WTC11 (cell line): ENCODE measurements around the gene CNIH3. TPM values are rescaled to one million over a fixed set of nuclear protein-coding genes. Genes with fewer than 3 reads are reported as not detected.

Experiments
- ATAC-seq: fragments of 200-7000 bp; cut with Tn5 transposase; 2 replicates; pipeline ENCODE4 v1.10.0; 2021; ENCODE audit warnings: mild to moderate bottlenecking, moderate library complexity
- CTCF ChIA-PET: fragments of 300-600 bp; sonication (Branson Sonifier 250); formaldehyde crosslinking; loops from one replicate; lab custom pipeline; 2021; ENCODE audit warnings: antibody characterized with exemption; lab: Charles Lee
- POLR2A ChIA-PET: fragments of 350-600 bp; sonication (Branson Sonifier 250); formaldehyde crosslinking; loops from one replicate; lab custom pipeline; 2021; ENCODE audit warnings: antibody characterized with exemption; lab: Charles Lee
- DNase-seq: peaks from one replicate; pipeline ENCODE4 v3.0.0; 2021; ENCODE audit warnings: low spot score
- H3K27ac Mint-ChIP-seq: 2 replicates; pipeline ENCODE4 v1.8.0; 2021; ENCODE audit warnings: mixed read lengths
- H3K27me3 Mint-ChIP-seq: 2 replicates; pipeline ENCODE4 v1.8.0; 2021; ENCODE audit warnings: low read depth, mild to moderate bottlenecking, moderate library complexity, mixed read lengths
- H3K36me3 Mint-ChIP-seq: 2 replicates; pipeline ENCODE4 v1.8.0; 2021; ENCODE audit warnings: mixed read lengths
- H3K4me1 Mint-ChIP-seq: 2 replicates; pipeline ENCODE4 v1.8.0; 2022; ENCODE audit warnings: mixed read lengths
- H3K4me3 Mint-ChIP-seq: 2 replicates; pipeline ENCODE4 v1.8.0; 2021; ENCODE audit warnings: mild to moderate bottlenecking, moderate library complexity, mixed read lengths
- H3K9me3 Mint-ChIP-seq: 2 replicates; pipeline ENCODE4 v1.8.0; 2021; ENCODE audit warnings: mixed read lengths
- E2F5 ChIP-seq: sonication (generic); formaldehyde crosslinking; IDR thresholded peaks from 2 replicates; pipeline ENCODE4 v1.8.1; 2022; ENCODE audit warnings: mild to moderate bottlenecking, moderate library complexity, missing genetic modification reagents
- ELF4 ChIP-seq: sonication (generic); formaldehyde crosslinking; IDR thresholded peaks from 2 replicates; pipeline ENCODE4 v1.8.1; 2022; ENCODE audit warnings: low read depth, mild to moderate bottlenecking, moderate library complexity, missing genetic modification reagents
- ESRRA ChIP-seq: sonication (generic); formaldehyde crosslinking; IDR thresholded peaks from 2 replicates; pipeline ENCODE4 v1.8.1; 2022; ENCODE audit warnings: mild to moderate bottlenecking, missing genetic modification reagents, borderline replicate concordance
- FOXK1 ChIP-seq: sonication (generic); formaldehyde crosslinking; IDR thresholded peaks from 2 replicates; pipeline ENCODE4 v1.8.0; 2022; ENCODE audit warnings: mild to moderate bottlenecking, moderate library complexity, missing genetic modification reagents
- IRF1 ChIP-seq: sonication (generic); formaldehyde crosslinking; IDR thresholded peaks from 2 replicates; pipeline ENCODE4 v1.8.0; 2023; ENCODE audit warnings: missing genetic modification reagents
- IRF2 ChIP-seq: sonication (generic); formaldehyde crosslinking; IDR thresholded peaks from 2 replicates; pipeline ENCODE4 v1.8.0; 2022; ENCODE audit warnings: low read depth, missing genetic modification reagents, borderline replicate concordance
- JUN ChIP-seq: sonication (generic); formaldehyde crosslinking; IDR thresholded peaks from 2 replicates; pipeline ENCODE4 v1.8.0; 2023; ENCODE audit warnings: mild to moderate bottlenecking, missing genetic modification reagents
- MXD4 ChIP-seq: fragments of 250-450 bp; sonication (Bioruptor Pico); IDR thresholded peaks from 2 replicates; pipeline ENCODE4 v1.8.0; 2021; ENCODE audit warnings: mild to moderate bottlenecking, moderate library complexity, borderline replicate concordance
- NFATC4 ChIP-seq: fragments of 250-450 bp; sonication (Bioruptor Pico); IDR thresholded peaks from 2 replicates; pipeline ENCODE4 v1.9.0; 2021; ENCODE audit warnings: mild to moderate bottlenecking
- PREB ChIP-seq: sonication (generic); formaldehyde crosslinking; IDR thresholded peaks from 2 replicates; pipeline ENCODE4 v1.8.1; 2022; ENCODE audit warnings: mild to moderate bottlenecking, missing genetic modification reagents, moderate library complexity, borderline replicate concordance
- SMAD3 ChIP-seq: sonication (generic); formaldehyde crosslinking; IDR thresholded peaks from 2 replicates; pipeline ENCODE4 v1.8.0; 2022; ENCODE audit warnings: missing genetic modification reagents, mild to moderate bottlenecking, borderline replicate concordance
- SMAD4 ChIP-seq: sonication (generic); formaldehyde crosslinking; IDR thresholded peaks from 2 replicates; pipeline ENCODE4 v1.8.0; 2022; ENCODE audit warnings: mild to moderate bottlenecking, missing genetic modification reagents
- TCF7 ChIP-seq: sonication (generic); formaldehyde crosslinking; IDR thresholded peaks from 2 replicates; pipeline ENCODE4 v1.8.0; 2022; ENCODE audit warnings: mild to moderate bottlenecking, low read depth, missing genetic modification reagents, moderate library complexity
- TEAD1 ChIP-seq: sonication (generic); formaldehyde crosslinking; IDR thresholded peaks from 2 replicates; pipeline ENCODE4 v1.8.0; 2022; ENCODE audit warnings: mild to moderate bottlenecking, missing genetic modification reagents
- ZNF219 ChIP-seq: sonication (generic); formaldehyde crosslinking; IDR thresholded peaks from 2 replicates; pipeline ENCODE4 v1.8.0; 2023; ENCODE audit warnings: missing genetic modification reagents, mild to moderate bottlenecking, borderline replicate concordance
- ZNF281 ChIP-seq: sonication (generic); formaldehyde crosslinking; IDR thresholded peaks from 2 replicates; pipeline ENCODE4 v1.8.0; 2023; ENCODE audit warnings: mild to moderate bottlenecking, missing genetic modification reagents
- ZNF671 ChIP-seq: fragments of 250-450 bp; sonication (Bioruptor Pico); IDR thresholded peaks from 2 replicates; pipeline ENCODE4 v1.8.0; 2021; ENCODE audit warnings: mild to moderate bottlenecking
- total RNA-seq: library from RNA; stranded (reverse); gene quantifications from 3 replicates; pipeline ENCODE4 v1.2.3, GENCODE V29; 2021

Gene CNIH3
- total RNA-seq, 1 experiment from 2014 or later = 8.1 TPM

DNA sequence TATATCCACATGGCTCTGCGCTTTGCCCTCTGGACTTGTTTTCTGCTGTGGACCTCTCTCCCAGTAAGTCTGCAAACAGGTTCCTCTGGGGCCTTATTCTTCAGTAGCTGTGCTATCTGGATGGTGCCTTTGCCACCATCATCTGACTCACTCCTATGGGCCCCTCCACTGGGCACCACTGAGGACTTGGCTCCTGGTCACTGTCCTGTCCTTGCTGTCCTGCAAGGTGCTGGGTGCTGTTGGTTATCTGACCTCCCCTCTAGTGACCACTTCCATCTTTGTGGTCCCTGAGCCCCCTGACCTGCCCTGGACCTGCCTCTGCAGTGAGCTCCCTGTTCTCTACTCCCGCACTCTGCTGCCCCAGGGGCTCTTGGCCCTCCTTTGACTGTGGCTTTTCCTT, 6.7 kb downstream of the CNIH3 start:
- POLR2A ChIA-PET = no interaction called here

GRCh38 chr1:224623310-224623714, 7.2 kb downstream of the CNIH3 start:
- no peak for DNase-seq
- Mint-ChIP-seq H3K27ac (no peak overlapping the region), H3K4me3 (no peak overlapping the region)
- ChIA-PET CTCF (interaction anchor here (0.9 to 1.3 kb wide), 3 partner anchors 21 to 299 kb away, joined by 3 read pairs; no protein-coding TSS in a partner anchor), POLR2A (no interaction called here)
- ATAC-seq = no peak
- TF ChIP-seq IRF2 (CRISPR knock-in tag) = no peak
- TF ChIP-seq E2F5 (CRISPR knock-in tag) = no peak
- TF ChIP-seq PREB (CRISPR knock-in tag) = no peak
- no peak for TF ChIP-seq IRF1 (CRISPR knock-in tag)
- TF ChIP-seq SMAD4 = no peak
- no peak for TF ChIP-seq ESRRA
- TF ChIP-seq NFATC4 (CRISPR knock-in tag) = no peak
- no peak for TF ChIP-seq ELF4 (CRISPR knock-in tag)
- TF ChIP-seq FOXK1 (CRISPR knock-in tag) = no peak
- no peak for TF ChIP-seq TCF7 (CRISPR knock-in tag)
- TF ChIP-seq JUN (CRISPR knock-in tag) = no peak
- TF ChIP-seq ZNF671 = no peak
- no peak for TF ChIP-seq SMAD3 (CRISPR knock-in tag)
- TF ChIP-seq MXD4 (CRISPR knock-in tag) = no peak
- TF ChIP-seq, all 79 proteins: peak for 0
- peaks cover 13% of the 10 kb centered on the region for H3K36me3 Mint-ChIP-seq
- peaks cover 26% of the 10 kb centered on the region for H3K27me3 Mint-ChIP-seq
- H3K9me3 Mint-ChIP-seq = peaks cover 13% of the 10 kb centered on the region
- peaks cover 12% of the 10 kb centered on the region for H3K4me1 Mint-ChIP-seq

More for the DNA sequence above, 6.7 kb downstream of the CNIH3 start:
- H3K4me3 Mint-ChIP-seq = no peak overlapping the region
- ATAC-seq = no peak
- H3K4me1 Mint-ChIP-seq = peaks cover 16% of the 10 kb centered on the region
- peaks cover 13% of the 10 kb centered on the region for H3K36me3 Mint-ChIP-seq
- peaks cover 13% of the 10 kb centered on the region for H3K9me3 Mint-ChIP-seq
- H3K27me3 Mint-ChIP-seq = peaks cover 30% of the 10 kb centered on the region
- TF ChIP-seq ZNF219 (CRISPR knock-in tag) = no peak
- no peak for TF ChIP-seq TEAD1
- TF ChIP-seq ZNF281 (CRISPR knock-in tag) = no peak
- no peak for TF ChIP-seq E2F5 (CRISPR knock-in tag)
- no peak for DNase-seq
- H3K27ac Mint-ChIP-seq = no peak overlapping the region
- CTCF ChIA-PET = interaction anchor here (1.3 kb wide), 1 partner anchor 300 kb away, joined by 3 read pairs; no protein-coding TSS in a partner anchor
